Upper lobe of right lung (tissue), 1 donor: ENCODE results near the gene PTPRR. TPM values are rescaled to one million over a fixed set of nuclear protein-coding genes. Genes with fewer than 3 reads are reported as not detected.

Experiments used
- ATAC-seq: fragments of 200-7000 bp; cut with Tn5 transposase; one replicate; pipeline ENCODE4 v1.9.1; 2020; ENCODE audit warnings: mild to moderate bottlenecking, moderate library complexity
- DNase-seq: peaks from one replicate; pipeline ENCODE4 v3.0.0-alpha.2; 2020
- H3K27ac ChIP-seq: fragments of 200-600 bp; one replicate; pipeline ENCODE4 v1.8.0; 2022
- H3K27me3 ChIP-seq: fragments of 200-600 bp; one replicate; pipeline ENCODE4 v1.8.0; 2022; ENCODE audit warnings: mild to moderate bottlenecking
- H3K36me3 ChIP-seq: fragments of 200-600 bp; one replicate; pipeline ENCODE4 v1.8.0; 2022
- H3K4me1 ChIP-seq: fragments of 200-600 bp; one replicate; pipeline ENCODE4 v1.8.0; 2022
- H3K4me3 ChIP-seq: fragments of 200-600 bp; one replicate; pipeline ENCODE4 v1.8.0; 2022; ENCODE audit warnings: mild to moderate bottlenecking
- H3K9me3 ChIP-seq: fragments of 200-600 bp; one replicate; pipeline ENCODE4 v1.8.0; 2022
- intact Hi-C: fragments of 100-400 bp; cut with DNase I; formaldehyde crosslinking; loops from one replicate; pipeline ENCODE4 v1.11.0; 2022
- total RNA-seq: library from RNA; stranded (reverse); fragmentation: NEBNext Ultra II Directional; extraction: Animal tissue kit (Norgen Biotek cat#: 25700); gene quantifications from one replicate; pipeline ENCODE4 v1.2.1, GENCODE V29; 2021
- TF ChIP-seq, protein P1 (sequence below): fragments of 200-600 bp; IDR thresholded peaks from one replicate; pipeline ENCODE4 v1.8.0; 2022; ENCODE audit warnings: antibody characterized with exemption
- donor health status: DM: no; HTN: yes; CAD: no; lungs with severe emphysema.

Gene PTPRR
- total RNA-seq, 1 donor from 2014 or later = 5.1 TPM

DNA sequence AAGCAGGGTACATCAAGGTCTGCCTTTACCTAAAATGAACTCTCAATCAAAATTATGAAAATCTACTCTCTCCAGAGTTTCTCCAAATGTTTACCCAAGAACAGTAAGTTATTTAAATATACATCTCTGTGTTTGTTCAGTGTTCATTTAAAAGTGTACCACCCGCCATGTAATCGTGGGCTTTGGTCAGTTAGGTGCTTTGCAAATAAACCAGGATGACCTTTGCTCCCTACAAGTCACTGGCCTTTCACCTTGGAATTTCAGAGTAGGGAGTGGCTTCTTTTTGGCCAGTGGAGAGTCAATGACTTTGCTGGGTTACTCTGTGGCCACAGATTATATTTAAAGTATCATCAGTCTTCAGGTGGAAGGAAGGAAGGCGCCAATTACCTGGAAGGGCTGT lies 208.7 kb downstream of the PTPRR start:
- Histone ChIP-seq H3K27ac (no peak overlapping the region), H3K27me3 (peaks cover 4% of the 10 kb centered on the region), H3K36me3 (no peaks in the 10 kb centered on the region), H3K9me3 (no peaks in the 10 kb centered on the region), H3K4me3 (no peak overlapping the region), H3K4me1 (no peaks in the 10 kb centered on the region)
- TF ChIP-seq, protein P1, sequence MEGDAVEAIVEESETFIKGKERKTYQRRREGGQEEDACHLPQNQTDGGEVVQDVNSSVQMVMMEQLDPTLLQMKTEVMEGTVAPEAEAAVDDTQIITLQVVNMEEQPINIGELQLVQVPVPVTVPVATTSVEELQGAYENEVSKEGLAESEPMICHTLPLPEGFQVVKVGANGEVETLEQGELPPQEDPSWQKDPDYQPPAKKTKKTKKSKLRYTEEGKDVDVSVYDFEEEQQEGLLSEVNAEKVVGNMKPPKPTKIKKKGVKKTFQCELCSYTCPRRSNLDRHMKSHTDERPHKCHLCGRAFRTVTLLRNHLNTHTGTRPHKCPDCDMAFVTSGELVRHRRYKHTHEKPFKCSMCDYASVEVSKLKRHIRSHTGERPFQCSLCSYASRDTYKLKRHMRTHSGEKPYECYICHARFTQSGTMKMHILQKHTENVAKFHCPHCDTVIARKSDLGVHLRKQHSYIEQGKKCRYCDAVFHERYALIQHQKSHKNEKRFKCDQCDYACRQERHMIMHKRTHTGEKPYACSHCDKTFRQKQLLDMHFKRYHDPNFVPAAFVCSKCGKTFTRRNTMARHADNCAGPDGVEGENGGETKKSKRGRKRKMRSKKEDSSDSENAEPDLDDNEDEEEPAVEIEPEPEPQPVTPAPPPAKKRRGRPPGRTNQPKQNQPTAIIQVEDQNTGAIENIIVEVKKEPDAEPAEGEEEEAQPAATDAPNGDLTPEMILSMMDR = no peak
- intact Hi-C loops = loop anchor here (10.0 kb wide), 1 partner anchor 117 kb away; no protein-coding TSS in a partner anchor
- DNase-seq (no peak), ATAC-seq (no peak)

DNA sequence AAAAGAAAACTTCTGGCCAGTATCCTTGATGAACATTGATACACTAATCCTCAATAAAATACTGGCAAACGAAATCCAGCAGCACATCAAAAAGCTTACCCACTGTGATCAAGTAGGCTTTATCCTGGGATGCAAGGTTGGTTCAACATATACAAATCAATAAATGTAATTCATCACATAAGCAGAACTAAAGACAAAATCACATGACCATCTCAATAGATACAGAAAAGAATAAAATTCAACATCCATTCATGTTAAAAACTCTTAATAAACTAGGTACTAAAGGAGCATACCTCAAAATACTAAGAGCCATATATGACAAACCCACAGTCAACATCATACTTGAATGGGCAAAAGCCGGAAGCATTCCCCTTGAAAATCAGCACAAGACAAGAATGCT lies 211.5 kb downstream of the PTPRR start:
- H3K9me3 ChIP-seq = no peaks in the 10 kb centered on the region
- H3K4me1 ChIP-seq = no peaks in the 10 kb centered on the region
- TF ChIP-seq, protein P1 = no peak
- no peaks in the 10 kb centered on the region for H3K36me3 ChIP-seq
- no peak for DNase-seq
- H3K4me3 ChIP-seq = no peak overlapping the region
- no peaks in the 10 kb centered on the region for H3K27me3 ChIP-seq
- ATAC-seq = no peak
- H3K27ac ChIP-seq = no peak overlapping the region
- intact Hi-C loops = no loop called here

DNA sequence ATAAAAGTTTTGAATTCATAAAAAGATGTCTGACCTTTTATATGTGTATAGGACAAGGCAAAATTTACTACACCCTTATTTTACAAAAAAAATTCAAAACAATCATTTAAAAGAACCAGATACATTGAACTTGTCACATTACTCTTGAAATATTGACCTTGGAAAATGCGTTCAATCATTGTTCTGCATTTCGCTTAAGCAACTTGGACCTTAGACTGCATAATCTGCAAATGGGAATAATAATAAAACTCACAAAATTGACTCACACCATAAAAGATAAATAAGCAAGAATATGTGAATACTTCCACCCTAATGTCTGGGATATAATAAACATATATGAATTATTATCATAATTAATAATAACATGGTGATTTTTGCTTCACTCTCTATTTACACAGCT lies 213.9 kb downstream of the PTPRR start:
- Histone ChIP-seq H3K36me3 (no peaks in the 10 kb centered on the region), H3K27ac (no peak overlapping the region), H3K27me3 (no peaks in the 10 kb centered on the region), H3K9me3 (no peaks in the 10 kb centered on the region), H3K4me1 (no peaks in the 10 kb centered on the region), H3K4me3 (no peak overlapping the region)
- DNase-seq (no peak), ATAC-seq (no peak)
- intact Hi-C loops = no loop called here
- TF ChIP-seq, protein P1 = no peak

DNA sequence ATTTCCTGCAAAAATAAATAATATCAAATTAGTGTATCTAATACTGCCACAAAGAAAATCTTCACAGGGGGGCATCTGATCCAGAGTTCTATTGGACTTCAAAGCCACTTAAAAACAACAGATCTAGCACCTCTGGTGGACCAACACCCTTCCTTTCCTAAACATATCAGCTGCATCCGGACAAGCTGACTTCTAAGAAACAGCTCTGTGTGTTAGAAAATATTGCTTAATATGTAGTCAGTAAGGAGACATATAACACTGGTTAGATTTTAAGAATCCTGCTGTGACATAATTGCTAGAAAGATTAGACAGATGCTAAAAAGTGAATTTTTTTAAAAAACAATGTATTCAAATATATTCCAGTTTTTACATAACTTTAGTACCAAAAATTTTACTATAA lies 222.2 kb downstream of the PTPRR start:
- H3K9me3 ChIP-seq = no peaks in the 10 kb centered on the region
- no peak for DNase-seq
- no peaks in the 10 kb centered on the region for H3K4me1 ChIP-seq
- no peak for ATAC-seq
- H3K36me3 ChIP-seq = no peaks in the 10 kb centered on the region
- intact Hi-C loops = no loop called here
- TF ChIP-seq, protein P1 = no peak
- H3K27me3 ChIP-seq = peaks cover 3% of the 10 kb centered on the region
- no peak overlapping the region for H3K4me3 ChIP-seq
- no peak overlapping the region for H3K27ac ChIP-seq

DNA sequence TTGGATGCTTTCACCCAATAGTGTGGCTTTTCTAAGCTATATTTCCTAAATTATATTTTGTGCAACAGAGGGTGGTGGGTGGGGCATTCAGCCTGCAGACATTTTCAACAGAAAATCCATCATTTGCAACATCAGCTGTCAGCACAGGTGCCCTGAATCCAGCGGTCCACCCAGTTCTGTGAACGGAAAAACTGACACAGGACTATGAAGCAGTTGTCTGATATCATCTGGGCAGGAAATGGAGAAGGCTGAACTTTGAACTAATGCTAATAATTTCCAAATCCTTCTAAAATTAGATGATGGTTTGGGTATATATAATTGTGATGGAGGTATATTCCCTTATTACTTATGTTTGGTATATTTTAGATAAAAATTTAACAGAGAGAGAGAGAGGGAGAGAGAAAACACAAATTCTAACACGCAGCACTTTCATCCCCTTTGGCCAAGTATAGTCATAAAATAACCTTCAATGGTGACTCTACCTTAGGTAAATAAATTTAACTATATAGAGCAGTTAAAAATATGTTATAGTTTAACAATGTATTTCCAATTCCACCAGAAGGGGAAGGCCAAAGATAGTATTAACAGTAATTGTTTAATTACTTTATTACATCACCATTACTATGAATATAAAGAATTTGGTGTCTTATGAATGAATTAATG lies 225.0 kb downstream of the PTPRR start:
- Histone ChIP-seq H3K9me3 (no peaks in the 10 kb centered on the region), H3K4me1 (no peaks in the 10 kb centered on the region), H3K4me3 (no peak overlapping the region), H3K27ac (no peak overlapping the region), H3K27me3 (peaks cover 3% of the 10 kb centered on the region), H3K36me3 (no peaks in the 10 kb centered on the region)
- TF ChIP-seq, protein P1 = no peak
- DNase-seq (no peak), ATAC-seq (no peak)
- intact Hi-C loops = no loop called here
